T-helper 17 cell (primary cell): ENCODE measurements around the gene PANK2. TPM values are rescaled to one million over a fixed set of nuclear protein-coding genes. Genes with fewer than 3 reads are reported as not detected.
"Not testable (repeated sequence)": the region's sequence is repeated elsewhere in the genome, so short reads cannot be mapped to it uniquely, and the experiment has no call there.

Source experiments
- ATAC-seq: fragments of 150-1000 bp; cut with Tn5 transposase; 2 replicates; pipeline ENCODE4 v1.10.0; 2021; ENCODE audit warnings: mild to moderate bottlenecking, moderate library complexity
- DNase-seq, 3 donors: peaks; one replicate each; pipeline versions ENCODE4 v3.0.0 to v3.0.0-alpha.2; 2020 to 2021
- H3K9me3 ChIP-seq: one replicate; pipeline ENCODE4 v1.7.0; 2013; ENCODE audit warnings: low read length, mild to moderate bottlenecking; ENCODE audit not compliant: control insufficient read depth, poor library complexity, severe bottlenecking
- H3K27ac Mint-ChIP-seq: one replicate; pipeline ENCODE4 v1.8.0; 2022; ENCODE audit warnings: mild to moderate bottlenecking, moderate library complexity, mixed read lengths
- H3K27me3 Mint-ChIP-seq: one replicate; pipeline ENCODE4 v1.8.0; 2022; ENCODE audit warnings: mixed read lengths
- H3K36me3 Mint-ChIP-seq: one replicate; pipeline ENCODE4 v1.8.0; 2022; ENCODE audit warnings: low read depth, mixed read lengths
- H3K4me1 Mint-ChIP-seq: one replicate; pipeline ENCODE4 v1.8.0; 2022; ENCODE audit warnings: mild to moderate bottlenecking, mixed read lengths
- H3K4me3 Mint-ChIP-seq: one replicate; pipeline ENCODE4 v1.8.0; 2022; ENCODE audit warnings: mild to moderate bottlenecking, moderate library complexity, mixed read lengths
- total RNA-seq, 4 donors: library from RNA in 2 of 4; stranded (reverse) in 2 of 4; gene quantifications; one replicate each; pipeline ENCODE4 v1.2.3 and lab custom pipeline; 2022 to 2026

Gene PANK2
- total RNA-seq, 2 donors from 2014 or later, result 47.2 to 53.0 TPM

GRCh38 chr20:3876000-3876399 lies 13.2 kb upstream of the PANK2 start:
- Mint-ChIP-seq H3K27ac (no peak overlapping the region), H3K4me3 (no peak overlapping the region), H3K4me1 (peaks cover 10% of the 10 kb centered on the region), H3K27me3 (no peaks in the 10 kb centered on the region), H3K36me3 (no peaks in the 10 kb centered on the region)
- DNase-seq (no peak), ATAC-seq (no peak)
- H3K9me3 ChIP-seq, result no peaks in the 10 kb centered on the region

- DNase-seq, result no peak
- no peak for ATAC-seq
- H3K27me3 Mint-ChIP-seq, result no peaks in the 10 kb centered on the region
- no peak overlapping the region for H3K27ac Mint-ChIP-seq
- H3K36me3 Mint-ChIP-seq, result no peaks in the 10 kb centered on the region
- no peaks in the 10 kb centered on the region for H3K9me3 ChIP-seq
- H3K4me1 Mint-ChIP-seq, result peaks cover 10% of the 10 kb centered on the region
- H3K4me3 Mint-ChIP-seq, result no peak overlapping the region
Observed at GRCh38 chr20:3876676-3877075, 12.5 kb upstream of the PANK2 start.

DNA sequence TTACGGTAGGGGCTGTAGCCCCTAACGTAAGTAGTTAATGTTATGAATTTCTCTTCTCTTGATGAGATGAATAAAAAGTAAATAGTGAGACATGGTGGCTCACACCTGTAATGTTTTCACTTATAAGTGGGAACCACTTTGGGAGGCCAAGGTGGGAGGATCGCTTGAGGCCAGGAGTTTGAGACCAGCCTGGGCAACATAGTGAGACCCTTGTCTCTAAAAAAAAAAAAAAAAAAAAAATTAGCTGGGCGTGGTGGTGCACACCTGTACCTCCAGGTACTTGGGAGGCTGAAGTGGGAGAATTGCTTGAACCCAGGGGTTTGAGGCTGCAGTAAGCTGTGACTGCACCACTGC lies 10.3 kb upstream of the PANK2 start:
- ATAC-seq, H3K4me1 Mint-ChIP-seq, H3K9me3 ChIP-seq, DNase-seq, H3K36me3 Mint-ChIP-seq, H3K27me3 Mint-ChIP-seq, H3K4me3 Mint-ChIP-seq: not testable (repeated sequence)
- peak overlapping the region; percentile 51 for H3K27ac Mint-ChIP-seq

- H3K4me3 Mint-ChIP-seq, result no peak overlapping the region
Observed at GRCh38 chr20:3885715-3886114, 3.5 kb upstream of the PANK2 start.

GRCh38 chr20:3887876-3888620 lies 1.1 kb upstream of the PANK2 start:
- H3K9me3 ChIP-seq, result no peaks in the 10 kb centered on the region
- H3K4me3 Mint-ChIP-seq, result peak overlapping the region; percentile 97
- H3K4me1 Mint-ChIP-seq, result peaks cover 36% of the 10 kb centered on the region
- peak overlapping the region; percentile 99 for H3K27ac Mint-ChIP-seq
- ATAC-seq (no peak), DNase-seq (no peak)
- peaks cover 8% of the 10 kb centered on the region for H3K36me3 Mint-ChIP-seq
- no peaks in the 10 kb centered on the region for H3K27me3 Mint-ChIP-seq

More at GRCh38 chr20:3885715-3886114, 3.5 kb upstream of the PANK2 start:
- H3K27ac Mint-ChIP-seq, result no peak overlapping the region
- no peaks in the 10 kb centered on the region for H3K9me3 ChIP-seq
- ATAC-seq (no peak), DNase-seq (no peak)
- H3K4me1 Mint-ChIP-seq, result peaks cover 18% of the 10 kb centered on the region
- H3K27me3 Mint-ChIP-seq, result no peaks in the 10 kb centered on the region
- H3K36me3 Mint-ChIP-seq, result peaks cover 8% of the 10 kb centered on the region

DNA sequence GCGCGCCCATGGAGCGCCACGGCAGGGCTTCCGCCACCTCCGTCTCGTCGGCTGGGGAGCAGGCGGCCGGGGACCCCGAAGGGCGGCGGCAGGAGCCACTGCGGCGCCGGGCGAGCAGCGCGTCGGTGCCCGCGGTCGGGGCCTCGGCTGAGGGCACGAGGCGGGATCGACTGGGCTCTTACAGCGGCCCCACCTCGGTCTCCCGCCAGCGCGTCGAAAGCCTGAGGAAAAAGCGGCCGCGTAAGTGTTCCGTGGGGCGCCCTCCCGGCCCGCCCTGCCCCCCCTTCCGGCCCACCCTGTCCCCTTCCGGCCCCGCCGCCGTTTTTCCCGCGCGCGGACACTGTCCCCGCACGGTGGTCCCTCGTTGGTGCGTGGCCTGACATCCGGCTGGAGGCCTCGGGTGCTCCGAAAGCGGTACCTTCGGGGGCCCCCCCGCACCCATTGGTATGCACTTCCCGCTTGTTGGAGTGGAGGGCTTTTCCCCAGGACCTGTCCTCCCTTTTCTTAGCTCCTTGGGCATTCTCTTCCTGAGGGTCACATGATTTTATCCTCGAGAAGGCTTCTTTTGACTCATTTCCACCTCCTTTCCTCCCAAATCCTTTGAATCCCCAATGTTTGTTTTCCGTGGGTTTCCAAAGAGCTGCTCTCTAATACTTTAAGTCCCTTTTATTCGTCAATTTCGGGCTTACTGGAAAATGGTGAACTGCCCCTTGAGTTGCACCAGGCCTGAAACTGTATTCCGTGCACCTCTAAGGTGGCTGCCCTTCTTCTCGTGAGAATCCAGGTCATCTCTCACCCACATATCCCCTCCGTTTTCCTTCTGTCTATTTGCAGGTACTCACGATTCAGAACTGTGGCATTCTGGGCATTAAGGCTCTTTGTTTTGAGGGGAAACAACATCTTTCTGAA lies 556 bp downstream of the PANK2 start:
- peak overlapping the region; percentile 99 for H3K27ac Mint-ChIP-seq
- H3K27me3 Mint-ChIP-seq, result no peaks in the 10 kb centered on the region
- H3K36me3 Mint-ChIP-seq, result peaks cover 8% of the 10 kb centered on the region
- DNase-seq (peak in 2 of 3 donors; percentile 18 to 31), ATAC-seq (no peak)
- peak overlapping the region; percentile 99 for H3K4me3 Mint-ChIP-seq
- H3K4me1 Mint-ChIP-seq, result peaks cover 42% of the 10 kb centered on the region
- H3K9me3 ChIP-seq, result no peaks in the 10 kb centered on the region

DNA sequence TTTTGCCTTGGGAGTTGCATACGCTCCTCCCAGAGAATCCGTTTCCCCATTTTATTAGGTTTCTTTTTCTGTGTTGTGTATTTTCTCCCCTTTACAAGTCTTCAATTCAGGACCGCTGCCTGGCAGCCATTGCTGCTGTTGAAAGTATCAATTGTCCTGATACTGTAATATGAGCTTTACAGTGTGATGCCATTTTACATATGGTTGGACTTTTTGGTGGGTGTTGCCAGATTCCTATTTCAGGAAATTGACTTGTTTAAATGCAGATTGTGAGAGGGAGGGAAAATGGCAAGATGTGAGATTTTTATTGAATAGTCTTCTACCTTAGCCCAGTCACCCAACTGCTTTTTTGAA lies 1.2 kb downstream of the PANK2 start:
- no peaks in the 10 kb centered on the region for H3K9me3 ChIP-seq
- Mint-ChIP-seq H3K27me3 (no peaks in the 10 kb centered on the region), H3K36me3 (peaks cover 8% of the 10 kb centered on the region), H3K27ac (peak overlapping the region; percentile 99), H3K4me3 (peak overlapping the region; percentile 99), H3K4me1 (peaks cover 44% of the 10 kb centered on the region)
- ATAC-seq (no peak), DNase-seq (no peak)

DNA sequence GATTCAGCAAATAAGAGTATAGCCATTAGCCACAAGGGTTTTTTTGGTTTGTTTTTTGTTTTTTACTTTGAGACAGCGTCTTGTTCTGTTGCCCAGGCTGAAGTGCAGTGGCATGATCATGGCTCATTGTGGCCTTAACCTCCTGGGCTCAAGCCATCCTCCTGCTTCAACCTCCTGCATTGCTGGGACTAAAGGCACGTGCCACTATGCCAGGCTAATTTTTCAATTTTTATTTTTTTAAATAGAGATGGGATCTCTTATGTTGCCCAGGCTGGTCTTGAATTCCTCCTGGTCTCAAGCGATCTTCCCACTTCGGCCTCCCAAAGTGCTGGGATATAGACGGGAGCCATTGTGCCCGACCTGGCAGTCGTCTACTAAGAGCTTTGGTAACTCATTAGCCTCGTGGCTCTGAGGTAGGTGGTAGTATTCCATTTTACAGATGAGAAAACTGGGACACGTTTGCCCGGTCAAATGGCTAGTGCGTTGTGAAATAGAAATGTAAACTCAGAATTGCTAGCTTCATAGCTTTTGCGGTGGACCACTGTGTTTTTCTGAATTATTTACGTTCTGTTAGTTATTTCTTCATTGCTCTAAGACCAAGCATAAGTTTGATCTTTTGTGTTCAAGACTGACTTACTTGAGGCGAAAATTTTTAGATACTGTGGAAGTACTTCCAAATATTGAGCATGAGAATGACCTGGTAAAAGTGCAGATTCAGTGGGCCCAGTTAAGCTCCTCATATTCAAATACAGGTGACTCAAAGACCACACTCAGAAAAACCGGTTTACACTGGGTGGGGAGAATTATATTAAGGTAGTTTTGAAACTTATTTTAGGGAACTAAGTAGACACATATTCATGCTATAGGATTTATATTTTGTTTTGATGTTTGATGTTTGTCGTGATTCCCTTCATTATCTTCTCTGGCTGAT lies 2.1 kb downstream of the PANK2 start:
- ATAC-seq (no peak), DNase-seq (no peak)
- peaks cover 8% of the 10 kb centered on the region for H3K36me3 Mint-ChIP-seq
- H3K4me3 Mint-ChIP-seq, result peak overlapping the region; percentile 99
- peak overlapping the region; percentile 99 for H3K27ac Mint-ChIP-seq
- H3K9me3 ChIP-seq, result no peaks in the 10 kb centered on the region
- no peaks in the 10 kb centered on the region for H3K27me3 Mint-ChIP-seq
- H3K4me1 Mint-ChIP-seq, result peaks cover 47% of the 10 kb centered on the region

- peaks cover 53% of the 10 kb centered on the region for H3K4me1 Mint-ChIP-seq
- H3K27me3 Mint-ChIP-seq, result no peaks in the 10 kb centered on the region
- ATAC-seq (no peak), DNase-seq (no peak)
- H3K9me3 ChIP-seq, result no peaks in the 10 kb centered on the region
- no peak overlapping the region for H3K27ac Mint-ChIP-seq
- peak overlapping the region; percentile 67 for H3K4me3 Mint-ChIP-seq
- H3K36me3 Mint-ChIP-seq, result peaks cover 5% of the 10 kb centered on the region
Observed at GRCh38 chr20:3894796-3895195, 5.6 kb downstream of the PANK2 start.

GRCh38 chr20:3896302-3896701 lies 7.1 kb downstream of the PANK2 start:
- H3K27ac Mint-ChIP-seq, result peak overlapping the region; percentile 94
- H3K36me3 Mint-ChIP-seq, result no peaks in the 10 kb centered on the region
- ATAC-seq (no peak), DNase-seq (no peak)
- peaks cover 52% of the 10 kb centered on the region for H3K4me1 Mint-ChIP-seq
- no peaks in the 10 kb centered on the region for H3K27me3 Mint-ChIP-seq
- no peaks in the 10 kb centered on the region for H3K9me3 ChIP-seq
- peak overlapping the region; percentile 15 for H3K4me3 Mint-ChIP-seq

GRCh38 chr20:3896853-3897583 lies 7.8 kb downstream of the PANK2 start:
- DNase-seq, result no peak
- ATAC-seq, result no peak
- Mint-ChIP-seq H3K27me3 (no peaks in the 10 kb centered on the region), H3K4me3 (peak overlapping the region; percentile 68), H3K36me3 (no peaks in the 10 kb centered on the region), H3K27ac (peak overlapping the region; percentile 94), H3K4me1 (peaks cover 52% of the 10 kb centered on the region)
- no peaks in the 10 kb centered on the region for H3K9me3 ChIP-seq

GRCh38 chr20:3898181-3898580 lies 9.0 kb downstream of the PANK2 start:
- H3K27me3 Mint-ChIP-seq, DNase-seq, H3K36me3 Mint-ChIP-seq, H3K9me3 ChIP-seq, H3K4me3 Mint-ChIP-seq, ATAC-seq: not testable (repeated sequence)
- peaks cover 53% of the 10 kb centered on the region for H3K4me1 Mint-ChIP-seq
- peak overlapping the region; percentile 81 for H3K27ac Mint-ChIP-seq
